Parathyroid adenoma (tissue), 2 donors: ENCODE results near the gene VDR.

Experiments
- H2AFZ ChIP-seq: fragments of 300-600 bp; sonication (generic); one replicate; pipeline ENCODE4 v1.7.0; 2017; ENCODE audit warnings: antibody characterized with exemption, mild to moderate bottlenecking
- H3K27ac ChIP-seq: fragments of 300-600 bp; sonication (generic); one replicate; pipeline ENCODE4 v1.7.0; 2017
- H3K27me3 ChIP-seq: fragments of 300-600 bp; sonication (generic); one replicate; pipeline ENCODE4 v1.7.0; 2017; ENCODE audit warnings: low read length; ENCODE audit not compliant: control insufficient read depth, insufficient read depth
- H3K36me3 ChIP-seq: fragments of 300-600 bp; sonication (generic); one replicate; pipeline ENCODE4 v1.7.0; 2017; ENCODE audit warnings: low read length; ENCODE audit not compliant: control insufficient read depth, insufficient read depth
- H3K4me1 ChIP-seq: fragments of 300-600 bp; sonication (generic); one replicate; pipeline ENCODE4 v1.7.0; 2017; ENCODE audit warnings: control low read depth
- H3K4me2 ChIP-seq: fragments of 300-600 bp; sonication (generic); one replicate; pipeline ENCODE4 v1.7.0; 2017; ENCODE audit warnings: low read length
- H3K4me3 ChIP-seq: fragments of 300-600 bp; sonication (generic); one replicate; pipeline ENCODE4 v1.7.0; 2017; ENCODE audit warnings: low read depth, low read length
- H3K79me2 ChIP-seq: fragments of 300-600 bp; sonication (generic); one replicate; pipeline ENCODE4 v1.7.0; 2017; ENCODE audit warnings: control low read depth
- H3K9ac ChIP-seq: fragments of 300-600 bp; sonication (generic); one replicate; pipeline ENCODE4 v1.7.0; 2017; ENCODE audit warnings: mild to moderate bottlenecking
- H3K9me3 ChIP-seq: fragments of 300-600 bp; sonication (generic); one replicate; pipeline ENCODE4 v1.7.0; 2017; ENCODE audit warnings: low read length; ENCODE audit not compliant: control insufficient read depth
- CTCF ChIP-seq: fragments of 300-600 bp; sonication (generic); IDR thresholded peaks from one replicate; pipeline ENCODE4 v1.7.0; 2017; ENCODE audit warnings: antibody characterized with exemption, mild to moderate bottlenecking
- donor health status: primary hyperparathyroidism.

VDR gene

DNA sequence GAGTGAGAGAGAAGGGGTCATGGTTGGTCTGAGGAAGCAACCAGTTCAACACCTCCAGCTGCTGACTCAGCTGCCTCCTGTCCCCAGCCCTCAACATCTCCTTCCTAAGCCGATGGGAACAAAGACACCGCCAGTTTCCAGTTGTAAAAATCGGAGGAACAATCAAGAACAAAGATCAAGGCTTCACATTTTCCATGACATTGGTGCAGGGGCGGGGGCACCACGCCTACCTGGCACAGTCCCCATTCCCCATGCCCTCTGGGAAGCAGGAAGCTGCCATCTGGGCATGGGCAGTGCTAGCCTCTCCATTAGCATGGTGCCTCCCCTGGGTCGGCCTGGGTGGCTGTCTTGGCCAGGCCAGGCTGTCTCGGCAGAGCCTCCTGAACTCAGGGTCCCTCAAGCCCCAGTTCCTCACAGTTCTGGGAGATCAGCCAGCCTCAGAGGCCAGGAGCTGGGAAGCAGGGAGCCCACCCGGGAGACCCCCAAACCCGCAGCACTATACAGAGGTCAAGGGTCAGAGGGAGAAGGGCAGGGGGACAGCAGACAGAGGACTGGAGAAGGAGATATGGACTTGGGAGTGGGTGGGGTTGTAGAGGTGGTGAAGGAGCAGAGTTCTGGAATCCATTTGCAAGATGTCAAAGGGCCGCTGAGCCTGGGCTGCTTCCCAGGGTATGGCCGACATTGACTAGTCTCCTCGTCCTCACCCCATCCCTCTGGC lies 39.0 kb upstream of the VDR start:
- peak overlapping the region; percentile 77 for H2AFZ ChIP-seq
- no peaks in the 10 kb centered on the region for H3K36me3 ChIP-seq
- H3K4me2 ChIP-seq: peak overlapping the region; percentile 92
- H3K27me3 ChIP-seq: no peaks in the 10 kb centered on the region
- no peaks in the 10 kb centered on the region for H3K79me2 ChIP-seq
- peak overlapping the region; percentile 92 for H3K9ac ChIP-seq
- H3K9me3 ChIP-seq: no peaks in the 10 kb centered on the region
- no peak for TF ChIP-seq CTCF
- peak overlapping the region; percentile 64 for H3K4me3 ChIP-seq
- H3K4me1 ChIP-seq: peaks cover 57% of the 10 kb centered on the region
- peak overlapping the region; percentile 100 for H3K27ac ChIP-seq

DNA sequence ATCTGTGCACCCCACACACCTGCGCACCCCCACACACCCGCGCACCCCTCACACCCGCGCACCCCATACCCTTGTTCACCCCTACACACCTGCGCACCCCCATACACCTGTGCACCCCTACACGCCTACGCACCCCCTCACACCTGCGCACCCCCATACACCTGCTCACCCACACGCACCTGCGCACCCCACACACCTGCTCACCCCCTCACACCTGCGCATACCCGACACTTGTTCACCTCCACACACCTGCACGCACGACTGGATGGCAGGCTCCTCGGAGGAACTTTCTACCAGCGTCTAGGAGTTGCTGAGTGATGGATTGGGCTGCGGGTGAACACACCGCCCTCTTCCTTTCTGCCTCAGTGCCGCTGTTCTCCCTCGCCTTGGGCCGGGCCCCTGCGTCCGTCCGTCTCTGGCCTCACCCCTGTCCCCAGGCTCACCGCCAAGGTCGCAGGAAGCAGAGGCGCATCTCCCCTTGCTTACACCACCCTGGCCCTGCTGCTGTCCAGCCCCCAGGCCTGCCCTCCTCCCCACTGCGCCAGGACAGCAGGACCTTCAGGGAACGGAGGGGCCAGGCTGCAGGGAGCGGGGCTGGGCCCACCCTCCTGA lies 37.9 kb upstream of the VDR start:
- TF ChIP-seq CTCF: no peak
- H3K4me3 ChIP-seq: peak overlapping the region; percentile 64
- no peaks in the 10 kb centered on the region for H3K36me3 ChIP-seq
- H3K27me3 ChIP-seq: no peaks in the 10 kb centered on the region
- H2AFZ ChIP-seq: peak overlapping the region; percentile 77
- H3K9ac ChIP-seq: peak overlapping the region; percentile 92
- H3K27ac ChIP-seq: peak overlapping the region; percentile 100
- no peaks in the 10 kb centered on the region for H3K9me3 ChIP-seq
- peak overlapping the region; percentile 92 for H3K4me2 ChIP-seq
- no peaks in the 10 kb centered on the region for H3K79me2 ChIP-seq
- H3K4me1 ChIP-seq: peaks cover 50% of the 10 kb centered on the region

- no peaks in the 10 kb centered on the region for H3K27me3 ChIP-seq
- H3K36me3 ChIP-seq: no peaks in the 10 kb centered on the region
- peak overlapping the region; percentile 92 for H3K4me2 ChIP-seq
- peak; percentile 67 for TF ChIP-seq CTCF
- H3K79me2 ChIP-seq: no peaks in the 10 kb centered on the region
- peaks cover 50% of the 10 kb centered on the region for H3K4me1 ChIP-seq
- peak overlapping the region; percentile 64 for H3K4me3 ChIP-seq
- no peaks in the 10 kb centered on the region for H3K9me3 ChIP-seq
- peak overlapping the region; percentile 100 for H3K27ac ChIP-seq
- peak overlapping the region; percentile 76 for H2AFZ ChIP-seq
- peak overlapping the region; percentile 50 for H3K9ac ChIP-seq
Measured at GRCh38 chr12:47941871-47942613, 37.2 kb upstream of the VDR start.

DNA sequence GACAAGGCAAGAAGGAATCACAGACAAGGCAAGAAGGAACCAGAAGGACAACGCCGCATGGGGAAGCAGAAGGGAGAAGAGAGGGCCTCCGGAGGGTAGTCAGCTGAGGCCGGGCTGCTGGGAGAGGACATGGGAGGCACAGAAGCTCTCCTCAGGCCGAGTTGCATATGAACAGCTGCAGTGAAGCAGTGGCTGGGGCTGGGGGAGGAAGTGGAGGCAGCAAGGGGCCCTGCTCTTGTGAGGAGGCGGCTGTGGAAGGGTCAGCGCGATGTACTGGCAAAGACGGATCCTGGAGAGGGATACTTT lies 36.6 kb upstream of the VDR start:
- Histone ChIP-seq H2AFZ (no peak overlapping the region), H3K9ac (peak overlapping the region; percentile 50), H3K4me1 (peaks cover 48% of the 10 kb centered on the region), H3K36me3 (no peaks in the 10 kb centered on the region), H3K79me2 (no peaks in the 10 kb centered on the region), H3K4me2 (peak overlapping the region; percentile 71), H3K27ac (peak overlapping the region; percentile 100), H3K4me3 (peak overlapping the region; percentile 64), H3K27me3 (no peaks in the 10 kb centered on the region), H3K9me3 (no peaks in the 10 kb centered on the region)
- TF ChIP-seq CTCF: no peak
